Umbilical cord (tissue), 2 donors: ENCODE results near the gene FAM20B. TPM values are rescaled to one million over a fixed set of nuclear protein-coding genes. Genes with fewer than 3 reads are reported as not detected.
A peak's percentile ranks its signal among the peaks of the same experiment; 100 is the strongest.
"Not testable (repeated sequence)": the region's sequence is repeated elsewhere in the genome, so short reads cannot be mapped to it uniquely, and the experiment has no call there.

Experiments used
- DNase-seq: peaks from one replicate; pipeline ENCODE4 v3.0.0-alpha.2; 2015; ENCODE audit warnings: low spot score
- total RNA-seq: library from RNA; depleted of rRNA; stranded (reverse); fragments of >200 nt; gene quantifications from one replicate; pipeline ENCODE4 v1.2.3, GENCODE V29; 2014; ENCODE audit warnings: low replicate concordance; ENCODE audit not compliant: insufficient read depth

FAM20B gene
- total RNA-seq, 1 donor from 2014 or later = 31.1 TPM

GRCh38 chr1:179023946-179024650 is 1.6 kb upstream of the FAM20B start:
- DNase-seq = no peak

DNA sequence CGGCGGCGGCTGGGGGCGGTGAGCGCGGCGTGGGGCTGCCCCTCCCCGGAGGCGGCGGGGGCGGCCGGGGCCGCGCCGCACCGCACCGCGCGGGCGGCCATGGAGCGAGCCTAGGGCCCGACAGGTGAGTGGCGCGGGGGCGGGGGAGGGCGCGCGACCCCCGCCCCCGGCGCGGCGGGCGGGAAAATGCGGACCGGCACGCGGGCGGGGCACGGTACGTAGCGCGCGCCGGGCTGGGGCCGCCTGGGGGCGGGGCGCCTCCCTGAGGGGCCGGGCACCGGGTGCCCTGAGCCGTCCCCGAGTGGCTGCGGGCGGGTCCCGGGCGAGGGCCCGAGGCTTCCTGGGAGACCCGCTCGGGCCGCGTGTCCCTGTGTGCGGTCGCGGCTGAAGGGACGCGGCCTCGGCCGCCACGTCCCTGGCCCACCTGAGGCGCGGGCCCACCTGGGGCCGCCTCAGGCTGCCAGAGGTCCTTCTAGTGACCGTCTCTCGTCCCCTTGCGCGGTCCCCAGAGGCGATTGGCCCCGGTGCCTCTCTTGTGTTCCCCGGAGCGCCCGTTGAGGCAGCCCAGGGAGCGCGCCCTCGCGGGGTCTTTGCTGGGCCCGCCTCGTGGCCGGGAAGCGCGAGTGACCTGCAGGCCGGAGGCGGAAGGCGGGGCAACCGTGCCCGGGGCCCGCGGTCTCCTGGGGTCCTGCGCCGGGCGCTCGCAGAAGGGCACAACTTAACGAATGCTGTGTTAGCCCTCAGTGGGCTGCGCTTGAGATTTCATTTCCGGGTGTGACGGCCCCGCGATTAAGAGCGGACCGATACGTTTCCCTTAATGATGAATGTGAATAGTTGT is 500 bp downstream of the FAM20B start:
- DNase-seq = peak; percentile 70

DNA sequence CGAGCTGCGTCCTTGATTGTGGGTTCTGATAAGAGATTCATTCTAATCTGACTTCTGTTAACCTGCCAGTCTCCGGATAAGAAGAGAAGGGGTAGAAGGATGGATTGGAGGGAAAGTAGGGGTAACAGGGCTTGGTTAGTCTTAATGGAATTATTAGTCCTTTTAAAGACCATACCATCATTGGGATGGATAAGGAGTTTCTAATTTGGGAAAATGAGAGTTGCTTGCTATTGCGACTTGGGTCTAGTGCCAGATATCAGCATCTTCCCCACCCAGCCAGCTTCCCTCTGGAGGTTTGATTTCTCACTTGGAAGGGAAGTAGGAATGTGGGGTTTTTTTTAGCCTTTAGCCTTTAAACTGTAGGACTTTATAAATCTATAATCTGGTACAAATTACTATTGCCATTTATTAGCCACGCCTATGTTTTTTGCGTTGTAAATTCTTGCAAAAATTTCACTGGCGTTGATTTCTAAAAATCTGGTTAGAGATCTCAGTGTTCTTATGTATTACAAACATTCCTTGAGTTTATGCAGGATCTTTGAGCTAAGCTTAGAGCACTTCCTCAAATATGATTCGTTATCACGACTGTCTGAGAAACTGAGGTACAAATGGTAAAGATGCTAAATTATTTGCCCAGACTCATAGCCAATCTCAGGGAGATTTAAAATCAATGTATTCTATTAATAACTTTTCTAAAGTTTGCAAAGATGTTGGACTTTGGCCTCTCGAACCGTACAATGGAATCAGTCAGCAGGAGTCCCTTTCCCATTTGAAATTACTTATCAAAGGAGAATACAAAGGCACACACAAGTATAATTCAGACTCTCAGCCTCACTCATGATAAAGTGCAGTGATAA is 1.3 kb downstream of the FAM20B start:
- peak; percentile 38 for DNase-seq

DNA sequence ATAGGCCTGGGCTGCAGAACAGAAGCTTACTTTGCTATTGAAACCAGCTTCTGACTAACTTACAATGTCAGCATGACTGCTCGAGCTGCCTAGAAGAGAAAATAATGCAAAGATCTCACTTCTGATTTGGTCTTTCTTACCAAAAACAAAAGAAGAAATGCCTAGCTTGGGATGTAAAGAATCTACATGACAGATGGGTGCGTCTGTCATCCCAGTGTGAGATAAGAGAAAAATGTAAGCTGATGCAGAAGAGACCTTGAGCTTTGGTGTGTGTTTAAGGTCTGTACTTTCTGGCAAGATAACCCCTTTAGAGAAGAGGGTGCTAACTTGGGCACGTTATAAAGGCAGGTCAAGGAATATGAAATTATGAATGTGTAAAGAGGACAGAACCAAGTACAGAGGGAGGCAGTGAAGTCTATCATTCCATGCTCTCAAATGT is 3.6 kb downstream of the FAM20B start:
- no peak for DNase-seq

DNA sequence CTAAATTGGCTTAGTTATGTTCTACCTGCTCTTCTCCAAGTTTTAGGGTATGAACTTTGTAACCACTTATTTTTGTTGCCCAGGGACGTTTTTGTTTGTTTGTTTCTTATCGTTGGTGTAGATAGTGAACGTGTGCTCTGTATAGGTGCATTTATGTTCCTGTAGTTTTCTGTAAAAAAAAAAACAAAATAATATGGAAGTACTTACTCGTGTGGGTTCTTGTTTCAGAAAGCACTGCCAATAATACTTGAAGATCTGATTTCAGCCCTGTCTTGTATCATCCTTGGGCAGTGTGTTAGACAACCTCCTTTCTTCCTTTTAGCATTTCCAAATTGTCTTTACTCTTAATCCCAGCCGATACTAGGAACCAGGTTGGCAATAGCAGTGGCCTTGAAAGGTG is 4.4 kb downstream of the FAM20B start:
- no peak for DNase-seq

DNA sequence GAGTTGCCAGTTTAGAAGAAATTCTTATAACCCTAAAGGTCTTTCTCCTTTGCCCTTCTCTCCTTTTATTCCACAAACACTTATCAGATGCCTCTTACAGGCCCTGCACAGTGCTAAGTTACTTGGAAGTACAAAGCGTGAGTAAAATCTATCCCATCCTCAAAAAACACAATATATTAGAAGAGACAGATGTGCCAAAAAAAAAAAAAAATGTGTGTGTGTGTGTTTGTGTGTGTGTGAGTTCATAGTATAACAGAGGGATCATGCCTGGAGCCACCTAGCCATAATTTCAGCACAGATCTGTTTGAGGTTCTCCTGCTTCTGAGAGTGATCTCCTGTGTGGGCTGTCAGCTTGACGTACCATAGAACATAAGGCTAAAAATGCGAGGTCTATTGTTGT is 5.0 kb downstream of the FAM20B start:
- DNase-seq = no peak

GRCh38 chr1:179031284-179031683 is 5.6 kb downstream of the FAM20B start:
- DNase-seq = no peak

GRCh38 chr1:179031855-179032513 is 6.3 kb downstream of the FAM20B start:
- no peak for DNase-seq

GRCh38 chr1:179034720-179035119 is 9.0 kb downstream of the FAM20B start:
- DNase-seq = no peak

DNA sequence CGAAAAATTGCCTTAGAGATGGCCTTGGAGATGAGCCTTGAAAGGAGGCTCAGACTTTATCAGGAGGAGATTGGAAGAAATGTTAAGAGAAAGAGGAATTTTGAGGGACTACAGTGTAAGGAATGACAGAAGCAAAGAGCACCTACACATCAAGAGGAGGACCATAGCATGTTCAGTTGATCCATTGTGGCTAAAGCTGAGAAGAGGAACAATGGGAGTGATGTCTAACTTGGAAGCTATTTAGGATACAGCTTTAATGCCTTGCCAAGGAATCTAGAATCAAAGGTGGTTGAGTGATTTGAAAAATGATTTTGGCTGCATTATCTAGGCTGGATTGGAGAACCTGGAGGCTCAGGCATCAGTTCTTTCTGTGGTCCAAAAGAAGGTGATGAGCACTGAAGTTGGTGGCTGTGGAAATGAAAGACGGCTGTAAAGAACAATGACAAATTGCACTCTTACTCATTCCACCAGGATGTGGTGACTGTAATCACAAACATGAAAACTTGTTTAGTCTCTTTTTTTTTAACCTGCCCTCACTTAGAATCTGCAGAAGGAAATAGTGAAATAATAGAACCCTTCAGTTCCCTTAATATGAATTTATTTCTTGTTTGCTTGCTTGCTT is 11.3 kb downstream of the FAM20B start:
- no peak for DNase-seq

DNA sequence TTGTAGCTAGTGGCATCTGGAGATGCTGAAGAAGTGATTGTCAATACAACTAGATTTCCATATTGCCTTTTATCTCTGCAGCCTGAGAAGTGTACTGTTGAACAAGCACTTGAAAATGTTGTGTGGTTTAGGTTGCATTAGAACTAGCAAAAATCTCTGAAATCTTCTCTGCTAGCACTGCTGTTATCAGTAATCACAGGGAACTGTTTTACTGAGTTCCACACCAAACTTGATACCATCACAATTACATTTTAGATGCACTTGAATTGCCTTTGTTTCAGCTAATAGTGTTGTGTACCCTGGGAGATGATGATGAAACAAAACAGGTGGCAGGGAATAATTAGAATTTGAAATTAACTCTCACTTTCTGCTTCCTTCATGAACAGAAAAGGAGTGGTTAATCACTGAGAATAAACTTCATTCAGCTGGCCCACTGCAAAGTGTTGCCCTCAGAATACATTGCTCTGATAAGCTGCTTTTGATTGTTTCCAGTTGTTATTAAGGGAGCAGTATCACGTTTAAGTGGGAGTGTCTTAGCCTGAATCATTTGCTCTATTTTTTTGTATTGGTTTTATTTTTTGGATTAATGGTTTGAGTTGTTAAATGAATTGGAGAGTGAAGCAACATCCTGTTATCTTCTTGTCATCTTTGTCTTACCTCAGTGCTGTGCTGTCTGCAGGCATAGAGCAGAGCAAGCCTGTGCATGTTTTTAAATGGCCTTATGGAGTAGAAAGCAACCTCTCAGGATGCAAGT is 13.0 kb downstream of the FAM20B start:
- no peak for DNase-seq

DNA sequence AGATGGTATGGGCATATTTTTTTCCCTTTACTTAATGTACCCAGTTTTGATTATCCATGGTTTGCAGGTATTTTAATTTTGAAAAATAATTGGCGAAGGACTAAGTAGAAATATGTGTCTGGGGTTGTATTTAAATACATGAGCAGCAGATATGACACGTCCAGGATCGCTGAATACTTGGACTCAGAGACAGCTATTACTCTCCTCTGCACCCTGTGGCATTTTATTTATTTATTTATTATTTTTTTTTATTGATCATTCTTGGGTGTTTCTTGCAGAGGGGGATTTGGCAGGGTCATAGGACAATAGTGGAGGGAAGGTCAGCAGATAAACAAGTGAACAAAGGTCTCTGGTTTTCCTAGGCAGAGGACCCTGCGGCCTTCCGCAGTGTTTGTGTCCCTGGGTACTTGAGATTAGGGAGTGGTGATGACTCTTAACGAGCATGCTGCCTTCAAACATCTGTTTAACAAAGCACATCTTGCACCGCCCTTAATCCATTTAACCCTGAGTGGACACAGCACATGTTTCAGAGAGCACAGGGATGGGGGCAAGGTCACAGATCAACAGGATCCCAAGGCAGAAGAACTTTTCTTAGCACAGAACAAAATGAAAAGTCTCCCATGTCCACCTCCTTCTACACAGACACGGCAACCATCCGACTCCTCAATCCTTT is 13.9 kb downstream of the FAM20B start:
- DNase-seq = not testable (repeated sequence)

DNA sequence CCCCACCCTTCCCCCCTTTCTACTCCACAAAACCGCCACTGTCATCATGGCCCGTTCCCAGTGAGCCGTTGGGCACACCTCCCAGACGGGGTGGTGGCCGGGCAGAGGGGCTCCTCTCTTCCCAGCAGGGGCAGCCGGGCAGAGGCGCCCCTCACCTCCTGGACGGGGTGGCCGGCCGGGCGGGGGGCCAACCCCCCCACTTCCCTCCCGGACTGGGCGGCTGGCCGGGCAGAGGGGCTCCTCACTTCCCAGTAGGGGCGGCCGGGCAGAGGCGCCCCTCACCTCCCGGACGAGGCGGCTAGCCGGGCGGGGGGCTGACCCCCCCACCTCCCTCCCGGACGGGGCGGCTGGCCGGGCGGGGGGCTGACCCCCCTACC is 14.5 kb downstream of the FAM20B start:
- not testable (repeated sequence) for DNase-seq

GRCh38 chr1:179042087-179042486 is 16.4 kb downstream of the FAM20B start:
- no peak for DNase-seq

DNA sequence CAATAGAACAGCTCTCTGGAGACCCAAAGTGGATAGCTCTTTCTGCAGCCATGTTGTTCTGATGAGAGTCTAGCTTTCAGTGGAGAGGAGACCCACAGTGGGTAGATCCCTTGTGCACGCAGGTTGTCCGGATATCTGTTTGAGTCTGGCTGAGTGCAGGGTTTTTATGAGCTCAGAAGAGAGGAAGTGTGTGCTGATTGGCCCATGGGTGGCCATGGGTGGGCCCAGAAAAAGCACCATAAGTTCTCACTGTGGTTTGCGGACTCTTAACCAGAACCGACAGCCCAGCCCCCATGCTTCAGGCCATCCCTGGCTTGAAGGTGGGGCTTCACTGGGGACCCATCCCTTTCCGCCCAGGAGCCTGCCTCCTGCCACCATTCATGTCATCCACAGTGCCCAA is 17.0 kb downstream of the FAM20B start:
- no peak for DNase-seq

DNA sequence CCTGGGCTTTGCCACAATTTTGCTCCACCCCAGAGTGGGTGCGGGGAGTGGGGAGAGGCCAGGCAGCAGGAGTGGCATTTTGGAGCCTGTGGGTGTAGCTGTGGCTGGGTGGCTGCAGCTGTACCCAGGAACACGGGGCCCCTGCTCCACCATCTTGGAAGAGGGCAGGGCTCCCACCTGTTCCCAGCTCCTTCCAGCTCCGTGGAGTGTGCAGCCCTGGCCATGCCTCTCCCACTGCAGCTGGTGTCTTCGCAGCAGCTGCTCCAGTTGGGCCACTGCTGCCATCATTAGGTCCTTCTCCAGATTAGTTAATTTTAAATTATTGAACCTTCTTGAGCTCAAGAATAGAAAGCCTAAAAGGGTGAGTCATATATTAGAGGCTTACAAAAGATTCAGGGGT is 17.6 kb downstream of the FAM20B start:
- no peak for DNase-seq

- DNase-seq = no peak
Measured at GRCh38 chr1:179043907-179044306, 18.2 kb downstream of the FAM20B start.

GRCh38 chr1:179046808-179047635 is 21.3 kb downstream of the FAM20B start:
- DNase-seq = no peak

DNA sequence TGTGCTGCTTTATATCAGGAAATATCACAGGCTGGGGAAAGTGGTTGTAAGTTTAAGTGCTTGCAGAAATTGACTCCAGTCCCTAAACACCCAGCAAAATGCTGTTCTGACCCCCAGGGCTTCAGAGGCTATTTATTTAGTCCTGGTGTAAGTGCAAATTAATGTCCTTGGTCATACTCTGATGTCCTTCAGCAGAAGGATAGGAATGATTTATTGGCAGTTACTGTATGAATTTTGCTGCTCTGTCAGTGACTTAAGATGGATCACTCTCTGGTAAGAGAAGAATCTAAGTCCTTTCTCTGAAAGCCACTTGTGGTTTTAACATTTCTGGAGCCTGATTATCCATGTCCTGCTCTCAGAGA is 21.9 kb downstream of the FAM20B start:
- DNase-seq = no peak
